HCT116 (cell line): Measurements from ENCODE around the gene WIPF3. TPM values are rescaled to one million over a fixed set of nuclear protein-coding genes. Genes with fewer than 3 reads are reported as not detected.

Source experiments
- ATAC-seq: fragments of 200-7000 bp; cut with Tn5 transposase; 2 replicates; pipeline ENCODE4 v1.9.1; 2020; ENCODE audit warnings: mild to moderate bottlenecking, moderate library complexity
- BruUV-seq: library from RNA; stranded (reverse); fragments of 400-500 nt; replicated peaks from 2 replicates; lab custom pipeline; 2021; lab: Mats Ljungman, UMichigan
- CTCF ChIA-PET: fragments of 300-600 bp; sonication (Branson Sonifier 250); formaldehyde crosslinking; loops from one replicate; lab custom pipeline; 2021; ENCODE audit warnings: antibody characterized with exemption; lab: Charles Lee
- POLR2A ChIA-PET: fragments of 300-600, 350-600 bp; sonication (Branson Sonifier 250); formaldehyde crosslinking; loops from one replicate; lab custom pipeline; 2021; ENCODE audit warnings: antibody characterized with exemption; lab: Charles Lee
- RAD21 ChIA-PET, 2 experiments: fragments of 300-600 bp; sonication (Branson Sonifier 250); formaldehyde crosslinking; loops; one replicate each; lab custom pipeline; 2023; ENCODE audit warnings: low total read pairs in 2 of 2; ENCODE audit not compliant: uncharacterized antibody in 2 of 2, unreplicated experiment in 2 of 2, low non-redundant PET in 1 of 2; lab: Charles Lee
- DNase-seq: peaks from one replicate; pipeline ENCODE4 v3.0.0-alpha.2; 2010; ENCODE audit warnings: low read depth, low spot score
- H2AFZ ChIP-seq: fragments of 200-600 bp; shearing (Covaris generic), sonication (generic); 2 replicates; pipeline ENCODE4 v1.6.1; 2017; ENCODE audit warnings: low read depth, mixed run types, mixed read lengths, antibody characterized with exemption, low read length; ENCODE audit not compliant: poor library complexity, severe bottlenecking
- H3K27ac ChIP-seq: 2 replicates; pipeline ENCODE4 v1.5.1; 2012; ENCODE audit warnings: low read depth, low read length
- H3K27me3 ChIP-seq: fragments of 200-600 bp; sonication (generic); 2 replicates; pipeline ENCODE4 v1.6.1; 2016; ENCODE audit warnings: mixed run types, low read length, mixed read lengths; ENCODE audit not compliant: insufficient read depth
- H3K36me3 ChIP-seq, 2 experiments: fragments of 200-500 bp in 1 of 2; fragments of 200-600 bp in 1 of 2; sonication (Bioruptor generic) in 1 of 2; sonication (generic) in 1 of 2; 2 replicates each; pipeline versions ENCODE4 v1.5.1 to v1.6.1; 2014 to 2016; ENCODE audit warnings: low read length in 2 of 2, inconsistent platforms in 1 of 2, mixed read lengths in 1 of 2, mixed run types in 1 of 2; ENCODE audit not compliant: insufficient read depth in 2 of 2, control insufficient read depth in 1 of 2
- H3K4me1 ChIP-seq, 2 experiments: fragments of 200-600 bp in 1 of 2; sonication (generic) in 1 of 2; 2 replicates each; pipeline versions ENCODE4 v1.5.1 to v1.6.1; 2012 to 2017; ENCODE audit warnings: low read length in 2 of 2, inconsistent platforms in 1 of 2, mild to moderate bottlenecking in 1 of 2, mixed read lengths in 1 of 2, mixed run types in 1 of 2, moderate library complexity in 1 of 2; ENCODE audit not compliant: insufficient read depth in 2 of 2, control insufficient read depth in 1 of 2
- H3K4me2 ChIP-seq: fragments of 200-600 bp; sonication (generic); 2 replicates; pipeline ENCODE4 v1.6.1; 2017; ENCODE audit warnings: mixed run types, low read length, mixed read lengths
- H3K4me3 ChIP-seq, 2 experiments: fragments of 200-600 bp in 1 of 2; sonication (generic) in 1 of 2; replicated peaks in 1 of 2; 2 replicates each; pipeline ENCODE4 v1.5.1; 2011 to 2016; ENCODE audit warnings: low read length in 2 of 2, control low read depth in 1 of 2, low read depth in 1 of 2, mild to moderate bottlenecking in 1 of 2, mixed read lengths in 1 of 2, mixed run types in 1 of 2
- H3K79me2 ChIP-seq: fragments of 200-600 bp; sonication (generic); 2 replicates; pipeline ENCODE4 v1.6.1; 2017; ENCODE audit warnings: mild to moderate bottlenecking, mixed run types, low read length, moderate library complexity, mixed read lengths; ENCODE audit not compliant: insufficient read depth
- H3K9ac ChIP-seq: fragments of 200-600 bp; sonication (generic); 2 replicates; pipeline ENCODE4 v1.6.1; 2016; ENCODE audit warnings: low read length, mixed read lengths
- H3K9me2 ChIP-seq: fragments of 200-600 bp; sonication (generic), shearing (Covaris generic); 2 replicates; pipeline ENCODE4 v1.6.1; 2017; ENCODE audit warnings: mixed run types, mild to moderate bottlenecking, moderate library complexity; ENCODE audit not compliant: insufficient read depth
- H3K9me3 ChIP-seq, 2 experiments: fragments of 200-500 bp in 1 of 2; fragments of 200-600 bp in 1 of 2; sonication (Bioruptor generic) in 1 of 2; sonication (generic) in 1 of 2; 2 replicates each; pipeline ENCODE4 v1.6.1; 2014 to 2017; ENCODE audit warnings: low read length in 2 of 2, mixed read lengths in 2 of 2, inconsistent platforms in 1 of 2, low read depth in 1 of 2, mild to moderate bottlenecking in 1 of 2, mixed run types in 1 of 2, moderate library complexity in 1 of 2; ENCODE audit not compliant: control insufficient read depth in 1 of 2, insufficient read depth in 1 of 2
- H4K20me1 ChIP-seq: fragments of 200-600 bp; sonication (generic), shearing (Covaris generic); 2 replicates; pipeline ENCODE4 v1.6.1; 2017; ENCODE audit warnings: mixed run types, mild to moderate bottlenecking, moderate library complexity; ENCODE audit not compliant: insufficient read depth
- CBX3 ChIP-seq: IDR thresholded peaks from 2 replicates; pipeline ENCODE4 v1.6.1; 2012; ENCODE audit warnings: low read depth
- EGR1 ChIP-seq: IDR thresholded peaks from 2 replicates; pipeline ENCODE4 v1.6.1; 2012; ENCODE audit warnings: low read depth
- EZH2phosphoT487 ChIP-seq: fragments of 200-600 bp; IDR thresholded peaks from 2 replicates; pipeline ENCODE4 v1.6.1; 2018; ENCODE audit warnings: antibody characterized with exemption, borderline replicate concordance
- FOSL1 ChIP-seq: IDR thresholded peaks from 2 replicates; pipeline ENCODE4 v1.6.1; 2012; ENCODE audit warnings: low read depth
- JUND ChIP-seq: IDR thresholded peaks from 2 replicates; pipeline ENCODE4 v1.6.1; 2012
- SIN3A ChIP-seq: IDR thresholded peaks from 2 replicates; pipeline ENCODE4 v1.6.1; 2012; ENCODE audit warnings: low read depth
- SP1 ChIP-seq: IDR thresholded peaks from 2 replicates; pipeline ENCODE4 v1.6.1; 2012; ENCODE audit warnings: low read depth
- YY1 ChIP-seq: IDR thresholded peaks from 2 replicates; pipeline ENCODE4 v1.6.1; 2011; ENCODE audit warnings: low read length, low read depth, moderate library complexity, mild to moderate bottlenecking; ENCODE audit not compliant: insufficient replicate concordance; ENCODE audit errors: extremely low read depth
- intact Hi-C: fragments of 100-400 bp; cut with micrococcal nuclease; formaldehyde crosslinking; loops from 2 replicates; pipeline ENCODE4 v1.10.0; 2022
- total RNA-seq: library from RNA; stranded (reverse); gene quantifications from one replicate; pipeline ENCODE4 v1.2.1, GENCODE V29; 2021; ENCODE audit not compliant: unreplicated experiment
- TF ChIP-seq, protein P1 (sequence below): IDR thresholded peaks from 2 replicates; pipeline ENCODE4 v1.6.1; 2012
- TF ChIP-seq, protein P2 (sequence below): IDR thresholded peaks from 2 replicates; pipeline ENCODE4 v1.6.1; 2012

The WIPF3 gene
- total RNA-seq, 1 experiment from 2014 or later, result 8.6 TPM

DNA sequence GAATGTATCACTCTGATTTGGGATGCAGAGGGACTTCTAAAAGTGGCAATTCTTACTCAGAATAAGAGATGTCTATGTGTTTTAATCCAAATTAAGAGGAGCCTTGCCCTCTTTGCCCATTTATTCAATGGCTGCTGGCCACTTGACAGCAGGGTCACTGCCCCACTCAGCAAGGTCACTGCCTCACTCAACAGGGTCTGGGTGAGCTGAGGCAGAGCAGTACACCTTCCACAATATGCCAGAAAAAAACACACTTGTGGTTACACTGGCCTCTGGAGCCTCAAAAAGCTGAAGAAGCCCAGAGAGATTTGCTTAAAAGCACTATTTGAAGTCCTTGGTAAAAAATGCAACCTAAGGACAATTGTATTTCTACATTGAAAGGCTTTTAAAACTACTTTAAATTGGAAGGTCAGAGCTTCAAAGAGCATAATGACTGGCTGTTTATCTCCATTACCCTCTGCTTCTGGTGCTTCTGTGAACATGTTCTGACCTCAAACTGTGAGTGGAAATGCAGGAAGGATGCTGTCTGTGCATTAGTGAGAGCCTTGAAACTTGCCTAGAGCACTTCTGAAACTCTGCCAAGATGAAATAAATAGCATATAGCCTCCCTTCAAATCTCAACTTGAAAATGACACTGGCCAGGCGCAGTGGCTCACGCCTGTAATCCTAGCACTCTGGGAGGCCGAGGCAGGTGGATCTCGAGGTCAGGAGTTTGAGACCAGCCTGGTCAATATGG lies 35.1 kb upstream of the WIPF3 start:
- CTCF ChIA-PET, result no interaction called here

DNA sequence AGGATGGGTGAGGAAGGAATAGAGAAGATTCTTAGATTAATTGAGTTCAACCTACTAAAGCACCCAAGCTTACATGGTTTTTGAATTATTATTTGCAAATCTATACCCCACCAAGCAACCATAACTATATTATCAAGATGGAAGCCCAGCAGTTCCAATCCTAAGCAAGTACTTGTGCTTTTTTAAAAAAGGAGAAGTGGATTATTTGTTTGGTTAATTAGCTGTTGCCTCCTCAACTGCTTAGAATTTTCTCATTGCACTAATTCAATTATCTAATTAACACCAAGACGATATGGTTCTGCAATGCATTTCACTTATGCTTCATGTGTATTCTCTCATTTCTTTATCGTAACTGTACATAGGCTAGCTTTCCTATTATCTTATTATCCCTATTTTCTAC lies 27.3 kb upstream of the WIPF3 start:
- H3K9ac ChIP-seq, result no peak overlapping the region
- no peaks in the 10 kb centered on the region for H3K9me2 ChIP-seq
- CTCF ChIA-PET, result no interaction called here
- POLR2A ChIA-PET, result no interaction called here
- TF ChIP-seq EGR1, result no peak
- no peak for TF ChIP-seq SP1
- TF ChIP-seq JUND, result no peak
- TF ChIP-seq, protein P1, sequence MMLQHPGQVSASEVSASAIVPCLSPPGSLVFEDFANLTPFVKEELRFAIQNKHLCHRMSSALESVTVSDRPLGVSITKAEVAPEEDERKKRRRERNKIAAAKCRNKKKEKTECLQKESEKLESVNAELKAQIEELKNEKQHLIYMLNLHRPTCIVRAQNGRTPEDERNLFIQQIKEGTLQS, result no peak
- TF ChIP-seq, protein P2, sequence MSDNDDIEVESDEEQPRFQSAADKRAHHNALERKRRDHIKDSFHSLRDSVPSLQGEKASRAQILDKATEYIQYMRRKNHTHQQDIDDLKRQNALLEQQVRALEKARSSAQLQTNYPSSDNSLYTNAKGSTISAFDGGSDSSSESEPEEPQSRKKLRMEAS, result no peak
- no peaks in the 10 kb centered on the region for H3K79me2 ChIP-seq
- H3K36me3 ChIP-seq, result no peaks in the 10 kb centered on the region
- no peaks in the 10 kb centered on the region for H4K20me1 ChIP-seq
- no TSS peak for BruUV-seq
- H3K27ac ChIP-seq, result no peak overlapping the region
- ATAC-seq (no peak), DNase-seq (no peak)
- intact Hi-C loops, result no loop called here
- no peak overlapping the region for H3K4me3 ChIP-seq
- RAD21 ChIA-PET, result no interaction called here
- peaks cover 30% of the 10 kb centered on the region; the same call in 1 of the 2 replicates for H3K27me3 ChIP-seq
- no peak overlapping the region for H3K4me2 ChIP-seq
- no peak overlapping the region for H2AFZ ChIP-seq
- no peaks in the 10 kb centered on the region for H3K4me1 ChIP-seq
- no peaks in the 10 kb centered on the region for H3K9me3 ChIP-seq

More for the DNA sequence above, 35.1 kb upstream of the WIPF3 start:
- Histone ChIP-seq H3K36me3 (no peaks in the 10 kb centered on the region), H3K4me1 (no peaks in the 10 kb centered on the region), H3K79me2 (no peaks in the 10 kb centered on the region), H3K9me2 (no peaks in the 10 kb centered on the region), H4K20me1 (no peaks in the 10 kb centered on the region), H2AFZ (no peak overlapping the region), H3K4me2 (no peak overlapping the region), H3K27ac (no peak overlapping the region), H3K27me3 (peaks cover 7% of the 10 kb centered on the region; the same call in 1 of the 2 replicates), H3K4me3 (no peak overlapping the region), H3K9ac (no peak overlapping the region), H3K9me3 (no peaks in the 10 kb centered on the region)
- intact Hi-C loops, result no loop called here
- POLR2A ChIA-PET, result no interaction called here
- no peak for DNase-seq
- no peak for ATAC-seq
- TF ChIP-seq, protein P2, result no peak
- TF ChIP-seq, protein P1, result no peak
- TF ChIP-seq EZH2phosphoT487 (no peak), FOSL1 (no peak), SIN3A (no peak), YY1 (no peak), CBX3 (no peak)
- no TSS peak for BruUV-seq
- RAD21 ChIA-PET, result no interaction called here
